CD4-positive, alpha-beta T cell (primary cell): Measurements from ENCODE around the gene LRIG3. TPM values are rescaled to one million over a fixed set of nuclear protein-coding genes. Genes with fewer than 3 reads are reported as not detected.

ENCODE experiments used
- ATAC-seq: fragments of 200-7000 bp; cut with Tn5 transposase; one replicate; pipeline ENCODE4 v1.10.0; 2022; ENCODE audit warnings: mild to moderate bottlenecking; ENCODE audit not compliant: poor library complexity
- CTCF ChIA-PET: fragments of 350-600 bp; sonication (Branson Sonifier 250); formaldehyde crosslinking; loops from one replicate; lab custom pipeline; 2021; ENCODE audit warnings: antibody characterized with exemption, inconsistent platforms; lab: Charles Lee
- POLR2A ChIA-PET: fragments of 350-600 bp; sonication (Branson Sonifier 250); formaldehyde crosslinking; loops from one replicate; lab custom pipeline; 2021; ENCODE audit warnings: antibody characterized with exemption, inconsistent platforms; lab: Charles Lee
- DNase-seq, 14 experiments: peaks; one replicate each; pipeline ENCODE4 v3.0.0-alpha.2; 2013 to 2020; ENCODE audit warnings: mixed read lengths in 2 of 14
- H3K27ac ChIP-seq, 2 donors: one replicate each; pipeline versions ENCODE4 v1.5.1 to v1.7.0; 2013; ENCODE audit warnings: low read length in 2 of 2, low read depth in 1 of 2, mild to moderate bottlenecking in 1 of 2
- H3K27me3 ChIP-seq, 2 experiments: 1 replicate in 1 of 2; 2 replicates in 1 of 2; pipeline versions ENCODE4 v1.6.1 to v1.7.0; 2013; ENCODE audit warnings: low read length in 2 of 2, control low read depth in 1 of 2, mild to moderate bottlenecking in 1 of 2, moderate library complexity in 1 of 2; ENCODE audit not compliant: insufficient read depth in 2 of 2, control insufficient read depth in 1 of 2
- H3K36me3 ChIP-seq: one replicate; pipeline ENCODE4 v1.6.1; 2013; ENCODE audit warnings: low read length, control low read depth; ENCODE audit not compliant: insufficient read depth
- H3K4me1 ChIP-seq: one replicate; pipeline ENCODE4 v1.6.1; 2013; ENCODE audit warnings: low read length, control low read depth; ENCODE audit not compliant: insufficient read depth
- H3K4me3 ChIP-seq: one replicate; pipeline ENCODE4 v1.5.1; 2013; ENCODE audit warnings: mild to moderate bottlenecking, low read length, moderate library complexity
- H3K9me3 ChIP-seq, 2 experiments: 1 replicate in 1 of 2; 2 replicates in 1 of 2; pipeline versions ENCODE4 v1.6.1 to v1.7.0; 2013; ENCODE audit warnings: low read length in 2 of 2, mild to moderate bottlenecking in 2 of 2, control low read depth in 1 of 2, moderate library complexity in 1 of 2; ENCODE audit not compliant: control insufficient read depth in 1 of 2, insufficient read depth in 1 of 2
- H3K27ac Mint-ChIP-seq: one replicate; pipeline ENCODE4 v1.8.0; 2020; ENCODE audit warnings: mixed read lengths
- H3K27me3 Mint-ChIP-seq: one replicate; pipeline ENCODE4 v1.8.0; 2021; ENCODE audit warnings: mixed read lengths
- H3K36me3 Mint-ChIP-seq: one replicate; pipeline ENCODE4 v1.8.0; 2021; ENCODE audit warnings: low read depth, mixed read lengths
- H3K4me1 Mint-ChIP-seq: one replicate; pipeline ENCODE4 v1.8.0; 2021; ENCODE audit warnings: low read depth, mixed read lengths
- H3K4me3 Mint-ChIP-seq: one replicate; pipeline ENCODE4 v1.8.0; 2020; ENCODE audit warnings: mild to moderate bottlenecking, mixed read lengths
- H3K9me3 Mint-ChIP-seq: one replicate; pipeline ENCODE4 v1.8.0; 2020; ENCODE audit warnings: mixed read lengths
- CTCF ChIP-seq: fragments of 200-600 bp; IDR thresholded peaks from one replicate; pipeline ENCODE4 v1.8.0; 2022; ENCODE audit warnings: antibody characterized with exemption, mild to moderate bottlenecking
- intact Hi-C, 2 experiments: fragments of 100-400 bp; cut with DNase I in 1 of 2; cut with micrococcal nuclease in 1 of 2; formaldehyde crosslinking; loops; one replicate each; pipeline versions ENCODE4 v1.15.1 to v1.9.0; 2023 to 2025; cut with DNase I, micrococcal nuclease
- total RNA-seq, 174 experiments: library from RNA in 2 of 174; stranded (reverse) in 2 of 174; gene quantifications; one replicate each; pipeline ENCODE4 v1.2.3 and lab custom pipeline; 2021 to 2026

LRIG3 gene
- total RNA-seq, 2 experiments from 2014 or later, result not detected

- TF ChIP-seq CTCF, result no peak
These were observed 1.8 kb downstream of the LRIG3 start for GRCh38 chr12:58918469-58918844.

GRCh38 chr12:58917699-58918468 is 2.4 kb downstream of the LRIG3 start:
- ChIA-PET POLR2A (no interaction called here), CTCF (no interaction called here)
- ATAC-seq (no peak), DNase-seq (no peak)
- H3K27me3 Mint-ChIP-seq, result peaks cover 41% of the 10 kb centered on the region
- Histone ChIP-seq H3K9me3 (peaks cover 0 to 6% of the 10 kb centered on the region in 2 experiments), H3K27ac (no peak overlapping the region), H3K4me3 (no peak overlapping the region), H3K36me3 (no peaks in the 10 kb centered on the region), H3K27me3 (peaks cover 8 to 31% of the 10 kb centered on the region in 2 experiments), H3K4me1 (peaks cover 4% of the 10 kb centered on the region)
- no peaks in the 10 kb centered on the region for H3K4me1 Mint-ChIP-seq
- no peaks in the 10 kb centered on the region for H3K36me3 Mint-ChIP-seq
- H3K9me3 Mint-ChIP-seq, result no peaks in the 10 kb centered on the region
- no peak for TF ChIP-seq CTCF
- no peak overlapping the region for H3K4me3 Mint-ChIP-seq
- intact Hi-C loops, result no loop called here
- no peak overlapping the region for H3K27ac Mint-ChIP-seq

More at GRCh38 chr12:58918469-58918844, 1.8 kb downstream of the LRIG3 start:
- DNase-seq (no peak), ATAC-seq (no peak)
- intact Hi-C loops, result no loop called here
- H3K27ac ChIP-seq, result no peak overlapping the region
- peaks cover 0 to 6% of the 10 kb centered on the region in 2 experiments for H3K9me3 ChIP-seq
- ChIA-PET CTCF (no interaction called here), POLR2A (no interaction called here)
- H3K27me3 ChIP-seq, result peaks cover 8 to 31% of the 10 kb centered on the region in 2 experiments
- H3K27me3 Mint-ChIP-seq, result peaks cover 45% of the 10 kb centered on the region
- no peak overlapping the region for H3K4me3 Mint-ChIP-seq
- peaks cover 4% of the 10 kb centered on the region for H3K4me1 ChIP-seq
- H3K36me3 Mint-ChIP-seq, result no peaks in the 10 kb centered on the region
- H3K36me3 ChIP-seq, result no peaks in the 10 kb centered on the region
- no peaks in the 10 kb centered on the region for H3K9me3 Mint-ChIP-seq
- no peaks in the 10 kb centered on the region for H3K4me1 Mint-ChIP-seq
- H3K27ac Mint-ChIP-seq, result no peak overlapping the region
- H3K4me3 ChIP-seq, result no peak overlapping the region

GRCh38 chr12:58916921-58917511 is 3.3 kb downstream of the LRIG3 start:
- peaks cover 0 to 6% of the 10 kb centered on the region in 2 experiments for H3K9me3 ChIP-seq
- peaks cover 8 to 31% of the 10 kb centered on the region in 2 experiments for H3K27me3 ChIP-seq
- Mint-ChIP-seq H3K4me3 (no peak overlapping the region), H3K9me3 (no peaks in the 10 kb centered on the region), H3K36me3 (no peaks in the 10 kb centered on the region), H3K27me3 (peaks cover 35% of the 10 kb centered on the region), H3K27ac (no peak overlapping the region), H3K4me1 (no peaks in the 10 kb centered on the region)
- TF ChIP-seq CTCF, result no peak
- DNase-seq (no peak), ATAC-seq (no peak)
- H3K4me3 ChIP-seq, result no peak overlapping the region
- no peaks in the 10 kb centered on the region for H3K36me3 ChIP-seq
- ChIA-PET POLR2A (no interaction called here), CTCF (no interaction called here)
- intact Hi-C loops, result no loop called here
- no peak overlapping the region for H3K27ac ChIP-seq
- peaks cover 4% of the 10 kb centered on the region for H3K4me1 ChIP-seq
